Measurements from ENCODE around the gene RAPGEF1. TPM values are rescaled to one million over a fixed set of nuclear protein-coding genes. Genes with fewer than 3 reads are reported as not detected.

RAPGEF1 gene
- total RNA-seq, 1 donor from 2014 or later: 156 TPM

DNA sequence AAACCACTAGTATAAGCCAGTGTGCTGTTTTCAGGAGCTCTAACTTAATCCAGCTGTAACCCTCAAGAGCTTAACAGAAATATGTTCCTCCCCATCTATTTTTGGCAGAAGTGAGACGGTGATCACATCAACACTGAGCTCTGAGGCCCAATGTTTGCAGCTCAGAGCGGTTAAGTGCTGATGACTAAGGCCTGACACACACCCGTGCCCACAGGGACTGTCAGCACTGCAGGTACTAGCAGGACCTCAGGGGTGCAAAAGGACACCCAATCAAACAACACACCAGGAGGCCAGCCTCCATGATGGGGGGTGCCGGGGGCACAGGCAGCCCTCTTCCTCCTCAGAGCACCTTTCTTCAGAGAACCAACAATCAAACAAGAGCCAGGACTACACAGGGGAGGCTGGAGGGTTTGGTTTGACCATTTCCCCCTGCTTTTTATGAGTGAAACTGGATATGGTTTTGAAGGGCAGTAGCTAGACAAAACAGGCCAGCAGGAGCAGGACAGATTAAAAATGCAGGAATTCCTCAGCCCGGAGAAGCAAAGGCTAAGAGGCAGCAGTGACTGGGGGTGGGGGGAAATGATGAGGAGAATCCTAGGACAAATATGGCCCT, 61.3 kb downstream of the RAPGEF1 start:
- intact Hi-C loops (cut with micrococcal nuclease): loop anchor here (10.0 kb wide), 1 partner anchor 56 kb away; no protein-coding TSS in a partner anchor
- DNase-seq (peak; percentile 79), ATAC-seq (peak; percentile 97)

DNA sequence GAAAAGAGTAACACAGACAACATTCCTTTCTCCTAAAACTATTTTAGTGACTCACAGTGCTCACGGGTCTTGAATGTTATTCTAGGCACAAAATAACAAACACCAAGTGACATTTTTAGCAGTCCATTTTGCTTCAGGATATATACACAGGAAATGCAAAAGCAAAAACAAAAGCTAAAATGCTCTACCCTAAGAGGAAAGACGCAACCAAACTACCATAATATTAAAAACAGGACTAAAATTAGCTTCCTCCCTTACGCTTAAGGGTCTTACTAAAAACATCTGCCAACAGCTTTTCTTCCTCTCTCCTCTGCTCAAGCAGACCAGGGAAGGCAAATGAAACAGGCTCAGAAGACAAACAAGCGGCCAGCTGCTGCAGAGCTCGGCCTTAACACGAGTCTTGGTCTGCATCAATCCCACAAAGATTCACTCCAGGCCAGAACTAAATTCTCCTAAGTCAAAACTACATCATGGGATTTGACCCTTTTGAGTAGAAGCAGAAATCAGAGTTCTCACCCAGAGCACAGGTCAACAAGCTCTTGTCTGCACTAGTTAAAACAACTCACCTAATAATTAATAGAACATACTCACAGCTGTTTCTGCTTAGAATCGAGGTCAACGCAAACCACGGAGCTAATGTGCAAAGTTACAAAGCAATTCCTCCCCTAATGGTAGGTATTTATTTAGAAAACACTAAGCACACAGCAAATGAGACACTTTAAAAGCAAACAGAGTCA, 62.3 kb downstream of the RAPGEF1 start:
- ATAC-seq: peak; percentile 29
- intact Hi-C loops (cut with micrococcal nuclease): loop anchor here (10.0 kb wide), 1 partner anchor 57 kb away; no protein-coding TSS in a partner anchor
- no peak for DNase-seq

DNA sequence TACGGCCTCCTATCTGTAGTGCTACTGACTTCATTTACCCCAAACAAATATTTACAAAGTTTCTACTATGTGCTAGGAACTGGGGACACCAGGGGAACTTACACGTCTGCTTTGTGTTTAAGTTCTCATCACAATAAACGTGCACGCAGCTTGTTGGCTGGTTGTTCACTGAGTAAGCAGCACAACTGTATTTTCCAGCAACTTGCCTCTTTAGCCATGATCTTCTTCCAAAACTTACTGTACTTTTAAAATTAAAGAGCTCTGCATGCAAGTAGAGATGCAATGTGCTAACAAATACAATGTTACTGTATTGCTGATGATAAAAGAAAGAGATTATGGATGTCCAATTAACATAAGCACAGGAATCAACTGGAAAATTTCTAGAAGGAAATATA, 62.8 kb downstream of the RAPGEF1 start:
- no peak for DNase-seq
- ATAC-seq: no peak
- intact Hi-C loops (cut with micrococcal nuclease): loop anchor here (10.0 kb wide), 1 partner anchor 58 kb away; no protein-coding TSS in a partner anchor

DNA sequence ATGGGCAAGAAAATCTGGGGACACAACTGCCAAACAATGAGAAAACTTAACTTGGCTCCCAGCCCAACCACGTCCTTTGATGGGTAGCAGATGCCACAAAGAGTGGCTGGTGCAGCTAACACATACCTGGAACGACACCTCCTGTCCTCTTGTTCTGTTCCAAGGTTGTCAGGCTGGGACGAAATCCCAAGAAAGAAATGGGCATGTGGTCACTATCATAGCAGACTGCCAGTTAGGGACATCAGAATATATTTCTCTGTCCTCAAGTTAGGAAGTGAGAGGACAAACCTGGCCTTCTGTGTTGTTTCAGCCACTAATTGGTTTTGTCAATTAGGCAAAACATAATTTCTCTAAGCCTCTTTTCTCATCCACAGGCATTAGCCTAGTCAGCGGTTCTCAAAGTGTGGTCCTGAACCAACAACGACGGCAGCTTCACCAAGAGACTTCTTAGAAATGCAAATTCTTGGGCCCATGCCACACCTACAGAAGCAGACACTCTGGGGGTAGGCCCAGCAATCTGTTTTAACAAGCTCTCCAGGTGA, 63.4 kb downstream of the RAPGEF1 start:
- DNase-seq (no peak), ATAC-seq (no peak)
- intact Hi-C loops (cut with micrococcal nuclease): loop anchor here (10.0 kb wide), 1 partner anchor 58 kb away; no protein-coding TSS in a partner anchor

DNA sequence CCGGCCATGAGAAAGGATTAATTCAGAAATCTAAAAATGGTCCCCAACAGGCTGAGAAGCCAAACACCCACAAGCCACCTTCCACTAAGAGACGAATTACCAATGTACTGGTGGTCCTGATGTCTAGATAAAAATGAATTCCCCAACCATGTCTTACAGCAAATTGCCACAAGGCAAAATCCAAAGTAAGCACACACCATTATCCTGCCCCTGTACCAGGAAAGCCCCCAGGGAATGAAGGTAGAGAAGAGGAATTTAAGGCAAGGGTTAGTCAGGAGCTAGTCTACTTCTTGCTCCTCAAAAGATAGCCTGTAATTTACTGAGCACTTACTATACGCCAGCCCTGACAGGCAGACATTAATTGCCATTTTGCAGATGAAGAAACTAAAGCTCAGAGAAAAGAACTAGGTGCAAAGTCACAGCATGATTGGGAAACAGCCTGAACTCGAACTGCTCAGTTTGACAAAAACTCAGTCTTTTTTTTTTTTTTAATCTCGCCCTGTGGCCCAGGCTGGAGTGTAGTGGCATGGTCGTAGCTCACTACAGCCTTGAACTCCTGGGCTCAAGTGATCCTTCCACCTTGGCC, 64.3 kb downstream of the RAPGEF1 start:
- DNase-seq: no peak
- ATAC-seq: no peak
- intact Hi-C loops (cut with micrococcal nuclease): loop anchor here (10.0 kb wide), 1 partner anchor 59 kb away; no protein-coding TSS in a partner anchor

DNA sequence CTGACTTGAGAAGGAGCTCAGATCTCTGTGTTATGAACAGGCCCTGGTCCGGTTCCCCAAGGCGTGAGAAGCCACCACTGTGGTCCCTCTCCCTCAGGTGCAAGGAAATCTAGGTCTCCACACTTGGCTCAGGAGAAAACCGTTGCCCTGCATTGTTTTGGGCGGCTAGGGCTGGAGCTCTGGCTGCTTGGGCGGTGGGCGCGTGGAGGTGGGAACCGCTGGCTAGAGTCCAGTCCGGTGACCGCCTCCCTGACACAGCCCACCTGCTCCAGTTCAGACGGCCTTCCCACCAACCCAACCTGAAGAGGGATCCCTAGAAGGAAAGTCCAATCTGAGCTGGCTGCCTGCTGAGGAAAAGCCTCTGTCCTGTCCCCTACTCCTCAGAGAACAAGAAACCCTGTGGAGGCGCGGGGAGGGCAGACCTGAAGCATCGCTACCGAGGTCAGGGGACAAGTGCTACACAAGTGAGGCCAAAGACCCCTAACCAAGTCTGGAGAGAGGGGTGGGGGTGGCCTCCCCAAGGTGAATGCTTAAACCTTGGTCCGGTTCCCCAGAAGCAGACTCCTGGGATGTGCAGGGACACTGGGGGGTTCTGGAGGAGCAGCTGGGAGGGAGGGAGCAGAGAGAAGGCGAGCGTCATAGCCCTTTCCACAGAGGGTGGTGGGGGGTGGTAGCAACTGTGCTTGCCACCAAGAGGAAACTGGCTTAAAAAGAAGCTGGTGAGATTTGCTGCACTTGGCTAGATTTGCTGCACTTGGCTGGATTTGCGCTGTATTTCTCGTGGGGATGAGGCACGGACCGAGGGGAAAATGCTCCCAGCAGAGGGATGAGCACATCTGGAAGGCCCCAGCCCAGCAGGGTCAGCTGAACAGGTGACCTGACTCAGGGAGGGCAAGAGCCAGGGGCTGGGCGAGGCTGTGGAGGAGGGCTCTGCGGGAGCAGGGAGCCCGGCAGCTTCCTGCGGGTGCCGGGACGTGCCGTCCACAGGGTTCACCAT, 65.2 kb downstream of the RAPGEF1 start:
- ATAC-seq: no peak

DNA sequence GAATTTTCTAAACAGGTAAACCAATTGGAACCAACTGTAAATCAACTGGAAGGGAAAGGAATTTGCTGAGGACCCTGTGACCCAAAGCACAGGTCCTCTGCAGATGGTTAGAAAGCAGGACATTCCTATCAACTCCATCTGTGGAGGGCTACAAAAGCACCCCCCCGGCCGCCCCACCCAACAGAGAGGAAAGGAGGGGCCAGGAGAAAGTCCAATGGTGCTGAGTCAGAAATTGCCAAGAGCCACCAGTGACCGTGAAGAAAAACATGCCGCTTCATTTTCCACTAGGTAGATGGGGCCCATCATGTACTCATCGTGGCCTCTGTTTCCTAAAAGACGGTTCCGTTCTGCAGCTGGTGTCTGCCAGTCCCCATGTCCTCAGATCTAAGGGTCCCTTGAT, 66.3 kb downstream of the RAPGEF1 start:
- ATAC-seq (no peak), DNase-seq (no peak)
- intact Hi-C loops (cut with micrococcal nuclease): loop anchor here (10.0 kb wide), 1 partner anchor 61 kb away; no protein-coding TSS in a partner anchor

More for the DNA sequence above, 65.2 kb downstream of the RAPGEF1 start:
- intact Hi-C loops (cut with micrococcal nuclease): loop anchor here (10.0 kb wide), 1 partner anchor 60 kb away; no protein-coding TSS in a partner anchor
- DNase-seq: peak; percentile 45

DNA sequence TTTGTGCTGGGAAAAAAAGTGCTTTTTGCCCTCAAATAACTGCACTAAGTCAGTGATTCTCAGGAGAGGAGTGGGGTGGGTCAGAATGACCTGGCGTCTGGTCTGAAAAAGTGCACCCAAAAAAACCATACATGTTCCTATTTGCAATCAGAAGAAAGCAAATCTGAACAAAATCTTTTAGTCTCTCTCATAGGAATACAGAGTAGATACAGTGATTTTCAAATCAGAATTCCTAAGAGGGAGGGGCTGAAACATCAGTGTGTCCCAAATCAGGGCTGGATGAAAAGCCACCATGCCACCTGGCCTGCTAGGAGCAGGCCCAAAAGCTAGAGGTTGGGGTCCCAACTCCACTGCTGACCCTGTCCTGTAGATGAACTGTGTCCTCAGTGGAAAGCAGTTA, 66.8 kb downstream of the RAPGEF1 start:
- ATAC-seq (no peak), DNase-seq (no peak)
- intact Hi-C loops (cut with micrococcal nuclease): loop anchor here (10.0 kb wide), 1 partner anchor 62 kb away; no protein-coding TSS in a partner anchor

DNA sequence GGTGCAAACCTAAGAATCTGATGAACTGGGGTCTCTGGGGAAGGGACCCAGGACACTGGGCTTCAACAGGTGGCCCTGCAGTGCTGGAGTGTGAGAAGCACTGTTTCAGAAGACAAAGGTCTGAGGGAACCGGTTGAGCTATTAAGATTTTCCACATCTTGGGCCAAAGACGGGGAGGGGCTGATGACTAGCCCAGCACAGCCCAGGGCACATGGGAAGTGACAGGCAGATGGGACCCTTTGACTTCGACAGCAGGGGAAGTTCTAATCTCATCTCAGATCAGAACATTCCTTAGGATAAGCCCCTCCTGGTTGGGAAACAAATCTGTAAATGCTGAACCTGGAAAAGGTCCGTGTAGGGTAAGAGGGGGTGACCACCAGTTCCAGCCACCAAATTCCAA, 67.4 kb downstream of the RAPGEF1 start:
- intact Hi-C loops (cut with micrococcal nuclease): loop anchor here (10.0 kb wide), 1 partner anchor 62 kb away; no protein-coding TSS in a partner anchor
- peak; percentile 24 for ATAC-seq

DNA sequence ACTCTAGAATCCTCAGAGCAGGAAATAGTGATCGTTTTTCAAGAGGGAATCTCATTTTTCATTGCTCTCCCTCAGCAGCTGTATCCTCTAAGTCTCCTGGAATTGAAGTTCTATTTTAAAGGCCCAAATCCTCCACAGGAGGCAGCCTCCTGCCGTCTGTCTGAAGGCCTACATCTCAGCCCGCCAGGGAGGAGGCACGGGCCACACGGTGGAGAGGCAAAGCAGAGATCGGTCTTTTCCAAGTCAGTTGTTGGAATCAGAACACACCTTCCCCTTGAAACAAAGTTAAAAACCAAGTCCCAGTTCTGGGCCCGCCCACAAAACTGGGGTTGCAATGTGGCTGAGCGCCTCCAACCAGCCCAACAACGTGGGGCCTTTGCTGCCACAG, 68.7 kb downstream of the RAPGEF1 start:
- ATAC-seq (no peak), DNase-seq (no peak)
- intact Hi-C loops (cut with micrococcal nuclease): loop anchor here (10.0 kb wide), 1 partner anchor 64 kb away; no protein-coding TSS in a partner anchor

More for the DNA sequence above, 67.4 kb downstream of the RAPGEF1 start:
- no peak for DNase-seq

DNA sequence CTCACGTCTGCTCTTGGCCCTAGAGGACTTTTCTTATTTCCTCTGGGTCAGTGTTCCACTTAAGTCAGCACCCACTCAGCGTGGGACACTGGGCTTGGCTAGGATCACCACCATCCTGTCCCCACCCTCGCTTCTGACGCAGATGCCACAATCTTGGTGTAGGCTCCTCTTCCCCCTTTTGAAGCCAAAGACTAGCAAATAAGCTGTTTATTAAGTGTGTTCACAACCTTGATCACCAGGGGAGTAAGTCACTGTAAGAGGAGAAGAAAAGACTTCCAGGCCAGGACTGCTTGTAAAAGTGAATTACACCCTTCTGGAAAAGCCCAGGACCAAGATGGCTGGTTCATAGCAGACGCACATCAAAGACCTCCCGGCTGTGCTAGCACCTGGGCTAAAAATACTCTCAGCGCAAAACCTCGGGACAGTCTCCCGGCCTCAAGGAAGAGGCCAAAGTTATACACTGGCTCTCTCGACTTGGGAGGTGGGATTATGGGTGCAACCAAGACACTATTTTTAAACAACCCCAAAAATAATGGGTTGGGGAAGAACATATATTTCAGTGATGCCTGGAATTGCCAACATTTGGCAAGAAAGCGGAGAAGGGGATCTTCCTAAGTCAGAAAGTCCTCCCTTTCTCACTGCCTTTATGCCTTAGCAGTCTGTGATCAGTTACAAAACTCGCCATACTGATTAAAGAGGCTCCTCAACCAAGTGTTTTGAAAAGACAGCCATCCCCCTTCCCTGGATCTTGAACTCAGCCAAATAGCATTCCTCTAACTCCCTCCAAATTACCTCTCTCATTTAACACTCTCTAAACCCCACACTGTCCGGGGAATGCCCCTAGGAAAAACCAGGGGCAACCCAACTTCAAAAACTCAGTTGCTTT, 69.4 kb downstream of the RAPGEF1 start:
- peak; percentile 62 for DNase-seq
- intact Hi-C loops (cut with micrococcal nuclease): loop anchor here (10.0 kb wide), 1 partner anchor 64 kb away; no protein-coding TSS in a partner anchor
- peak; percentile 59 for ATAC-seq

DNA sequence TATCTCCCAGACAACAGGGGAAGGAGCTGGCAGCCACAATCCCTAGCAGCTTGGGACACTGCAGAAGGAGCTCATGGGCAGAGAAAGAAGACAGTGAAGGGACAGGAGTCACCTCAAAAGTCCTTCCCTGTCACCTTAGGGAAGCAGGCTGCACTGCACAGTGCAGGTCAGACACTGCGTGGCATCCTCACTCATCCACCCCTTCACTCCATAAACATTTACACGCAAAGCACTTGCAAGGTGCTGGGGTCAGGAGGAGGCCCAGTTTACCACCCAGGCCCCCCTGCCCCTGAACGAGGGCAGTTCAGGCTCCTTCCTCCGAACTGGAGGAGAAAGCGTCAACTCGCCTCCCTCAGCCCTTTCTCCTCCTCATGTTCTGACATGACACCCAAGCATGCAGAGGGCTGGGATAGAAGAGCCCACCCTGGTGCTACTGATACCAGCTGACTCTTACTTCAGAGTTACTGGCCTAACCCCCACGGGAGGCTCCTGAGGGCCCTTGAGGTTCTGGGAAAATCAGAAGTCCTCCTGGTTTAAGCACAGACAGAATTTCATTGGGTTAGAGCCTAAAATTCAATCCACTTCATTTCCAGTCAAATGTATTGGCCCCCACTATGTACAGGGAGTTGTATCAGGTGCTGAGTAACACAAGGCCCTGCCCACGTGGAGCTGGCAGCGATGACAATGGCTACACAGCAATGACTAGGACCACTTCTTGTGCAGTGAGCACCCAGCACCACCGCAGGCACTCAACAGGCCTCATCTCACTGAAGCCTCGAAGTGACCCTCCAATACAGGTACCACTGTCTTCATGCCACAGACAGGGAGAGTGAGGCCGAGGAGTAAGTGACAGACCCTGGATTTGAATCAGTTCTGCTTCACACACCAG, 70.4 kb downstream of the RAPGEF1 start:
- DNase-seq (no peak), ATAC-seq (peak; percentile 4)
- intact Hi-C loops (cut with micrococcal nuclease): loop anchor here (10.0 kb wide), 1 partner anchor 65 kb away; no protein-coding TSS in a partner anchor

DNA sequence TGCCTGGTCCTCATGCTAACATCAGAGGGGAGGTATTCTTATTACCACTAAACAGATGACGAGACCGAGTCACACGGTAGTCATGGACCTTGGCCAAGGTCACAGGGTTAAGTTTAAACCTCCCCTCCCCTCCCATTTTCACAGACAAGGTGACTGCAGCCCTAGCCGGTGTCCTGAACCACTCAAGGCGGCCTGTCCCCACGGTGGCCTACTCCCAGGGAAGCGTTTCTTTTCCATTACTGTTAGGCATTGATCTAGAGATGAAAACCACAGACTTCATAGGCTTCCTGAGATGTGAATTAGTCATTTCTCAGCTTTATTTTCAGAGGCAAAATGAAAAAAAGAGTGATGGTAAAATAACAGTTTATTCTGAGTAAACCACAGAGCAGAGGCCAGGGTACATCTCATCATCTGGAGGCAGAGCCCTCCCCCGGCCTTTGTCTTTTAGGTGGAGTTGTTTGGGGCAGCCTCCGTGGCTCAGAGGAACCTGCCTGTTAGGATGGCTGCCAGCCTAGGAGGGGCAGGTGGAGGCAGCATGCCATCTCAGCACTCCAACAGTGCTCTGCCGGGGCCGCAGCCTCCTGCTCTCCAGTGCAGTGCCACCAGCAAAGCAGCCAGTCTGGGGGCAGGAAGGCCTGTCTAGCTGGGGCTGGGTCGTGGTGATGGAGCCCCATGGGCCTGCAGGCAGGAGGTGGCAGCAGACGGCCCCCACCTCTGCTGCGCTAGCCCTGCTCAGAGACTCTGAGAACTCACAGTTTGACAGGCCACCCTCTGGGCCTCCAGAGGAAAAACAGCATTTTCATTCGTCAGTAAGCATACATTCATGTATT, 71.2 kb downstream of the RAPGEF1 start:
- peak; percentile 48 for DNase-seq
- intact Hi-C loops (cut with micrococcal nuclease): no loop called here

DNA sequence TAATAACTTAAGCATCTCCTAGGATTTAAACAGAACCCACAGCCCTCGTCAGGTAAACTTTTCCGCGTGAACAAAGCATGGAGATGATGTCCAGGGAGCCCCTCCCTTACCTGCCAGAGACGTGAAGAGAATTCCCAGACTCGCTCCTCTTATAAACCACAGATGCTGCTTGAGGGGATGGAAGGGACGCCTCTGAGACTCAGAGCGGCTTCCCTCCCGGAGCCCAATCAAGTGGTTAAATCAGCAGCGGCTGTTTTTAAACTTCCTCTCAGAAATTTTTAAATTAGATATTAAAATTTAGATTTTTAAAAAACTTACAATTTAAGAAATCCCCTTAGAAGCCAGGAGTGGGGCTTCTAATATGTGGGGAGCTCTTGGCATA, 71.8 kb downstream of the RAPGEF1 start:
- intact Hi-C loops (cut with micrococcal nuclease): no loop called here
- ATAC-seq: no peak
- no peak for DNase-seq

More for the DNA sequence above, 71.2 kb downstream of the RAPGEF1 start:
- ATAC-seq: peak; percentile 40

DNA sequence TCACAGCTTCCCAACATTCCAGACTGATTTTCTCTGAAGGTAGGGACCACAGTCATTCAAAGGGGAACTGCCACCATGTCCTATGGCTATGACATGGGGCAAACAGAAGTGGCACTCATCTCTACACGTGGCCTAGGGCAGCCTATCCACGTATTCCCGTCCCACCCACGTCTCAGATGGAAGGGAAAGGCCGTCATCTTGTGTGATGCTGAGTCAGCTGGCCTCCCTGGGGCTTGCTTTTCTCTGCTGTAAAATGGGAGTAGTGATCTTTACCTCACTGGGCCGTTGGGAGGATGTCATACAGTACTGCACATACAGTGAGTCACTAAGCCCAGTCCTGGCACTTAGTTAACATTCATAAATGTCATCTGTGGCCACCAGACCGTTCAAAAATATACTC, 72.3 kb downstream of the RAPGEF1 start:
- ATAC-seq (no peak), DNase-seq (no peak)
- intact Hi-C loops (cut with micrococcal nuclease): no loop called here

Data from left ventricle myocardium superior (tissue), 1 donor.